Stimulated activated CD8-positive, alpha-beta memory T cell treated with anti-CD3 and anti-CD28 coated beads, Interleukin-7, amount 100 ng/mL, for 4 hours (primary cell): ENCODE results near the gene SERINC5.

Experiments
- DNase-seq, 2 donors: peaks; one replicate each; pipeline ENCODE4 v3.0.0-alpha.2; 2020; ENCODE audit warnings: low read depth in 2 of 2

Gene SERINC5

GRCh38 chr5:80067531-80068245, 188.2 kb downstream of the SERINC5 start:
- DNase-seq = no peak

DNA sequence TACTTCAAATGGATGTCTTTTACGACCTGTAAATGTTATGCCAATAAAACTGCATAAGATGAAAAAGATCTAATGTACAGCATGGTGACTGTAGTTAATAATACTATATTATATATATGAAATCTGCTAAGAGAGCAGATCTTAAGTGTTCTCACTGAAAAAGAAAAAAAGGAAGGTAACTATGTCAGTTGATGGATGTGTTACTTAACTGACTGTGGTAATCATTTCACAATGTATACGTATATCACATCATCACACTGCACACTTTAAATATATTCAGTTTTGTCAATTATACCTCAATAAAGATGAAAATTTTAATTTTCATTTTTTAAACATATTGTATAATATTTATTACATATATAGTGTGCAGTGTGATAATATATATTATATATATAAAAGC, 188.8 kb downstream of the SERINC5 start:
- no peak for DNase-seq

DNA sequence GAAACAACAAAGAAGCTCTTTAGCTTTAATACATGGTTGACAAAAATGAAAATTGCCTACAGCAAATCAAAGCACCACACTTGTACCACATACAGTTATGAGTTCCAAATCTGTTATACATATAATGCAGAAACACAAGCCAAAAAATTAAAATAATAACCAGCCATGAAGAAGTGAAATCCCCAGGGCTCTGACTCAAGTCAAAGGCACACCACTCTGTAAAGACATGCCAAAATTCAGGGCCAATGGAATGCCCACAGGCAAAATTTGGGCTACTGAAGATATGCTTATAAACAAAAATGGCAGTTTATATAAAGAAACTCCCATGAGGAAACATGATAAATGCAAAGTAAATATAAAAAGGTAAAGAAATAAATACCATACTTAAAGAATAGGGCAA, 191.7 kb downstream of the SERINC5 start:
- no peak for DNase-seq
